Endothelial cell (in vitro differentiated cells): ENCODE results near the gene PTPRD. TPM values are rescaled to one million over a fixed set of nuclear protein-coding genes. Genes with fewer than 3 reads are reported as not detected.

Experiments
- DNase-seq: peaks from one replicate; pipeline ENCODE4 v3.0.0; 2021; ENCODE audit warnings: low spot score
- H3K27ac Mint-ChIP-seq: one replicate; pipeline ENCODE4 v1.8.0; 2021; ENCODE audit warnings: mixed read lengths, inconsistent platforms; ENCODE audit not compliant: unreplicated experiment
- H3K27me3 Mint-ChIP-seq: one replicate; pipeline ENCODE4 v1.8.0; 2021; ENCODE audit warnings: mild to moderate bottlenecking, moderate library complexity, mixed read lengths, inconsistent platforms; ENCODE audit not compliant: unreplicated experiment
- H3K36me3 Mint-ChIP-seq: one replicate; pipeline ENCODE4 v1.8.0; 2021; ENCODE audit warnings: mild to moderate bottlenecking, low read depth, mixed read lengths, inconsistent platforms; ENCODE audit not compliant: unreplicated experiment
- H3K4me1 Mint-ChIP-seq: one replicate; pipeline ENCODE4 v1.8.0; 2021; ENCODE audit warnings: mild to moderate bottlenecking, mixed read lengths, inconsistent platforms; ENCODE audit not compliant: unreplicated experiment
- H3K4me3 Mint-ChIP-seq: one replicate; pipeline ENCODE4 v1.8.0; 2021; ENCODE audit warnings: mild to moderate bottlenecking, mixed read lengths, inconsistent platforms; ENCODE audit not compliant: unreplicated experiment
- H3K9me3 Mint-ChIP-seq: one replicate; pipeline ENCODE4 v1.8.0; 2021; ENCODE audit warnings: mixed read lengths, inconsistent platforms; ENCODE audit not compliant: unreplicated experiment
- CTCF ChIP-seq: fragments of 200-600 bp; sonication (generic); IDR thresholded peaks from one replicate; pipeline ENCODE4 v1.5.0; 2021; ENCODE audit warnings: antibody characterized with exemption; ENCODE audit not compliant: unreplicated experiment
- total RNA-seq: library from RNA; stranded (reverse); fragmentation: NEBNext Ultra II Directional; extraction: Animal tissue kit (Norgen Biotek cat#: 25700); gene quantifications from one replicate; pipeline ENCODE4 v1.2.1, GENCODE V29; 2021; ENCODE audit not compliant: unreplicated experiment

PTPRD gene
- total RNA-seq, 1 donor from 2014 or later, result 47.8 TPM

- H3K4me1 Mint-ChIP-seq, result no peaks in the 10 kb centered on the region
- no peak for TF ChIP-seq CTCF
- no peak overlapping the region for H3K27ac Mint-ChIP-seq
- H3K27me3 Mint-ChIP-seq, result no peaks in the 10 kb centered on the region
- H3K4me3 Mint-ChIP-seq, result no peak overlapping the region
- H3K9me3 Mint-ChIP-seq, result peaks cover 4% of the 10 kb centered on the region
- H3K36me3 Mint-ChIP-seq, result no peaks in the 10 kb centered on the region
- no peak for DNase-seq
These were observed 586.3 kb downstream of the PTPRD start for GRCh38 chr9:10026443-10026984.

- no peaks in the 10 kb centered on the region for H3K9me3 Mint-ChIP-seq
- H3K36me3 Mint-ChIP-seq, result no peaks in the 10 kb centered on the region
- no peaks in the 10 kb centered on the region for H3K4me1 Mint-ChIP-seq
- no peak for TF ChIP-seq CTCF
- no peak overlapping the region for H3K4me3 Mint-ChIP-seq
- DNase-seq, result no peak
- H3K27ac Mint-ChIP-seq, result no peak overlapping the region
- H3K27me3 Mint-ChIP-seq, result no peaks in the 10 kb centered on the region
These were observed 597.0 kb downstream of the PTPRD start for GRCh38 chr9:10015755-10016154.

GRCh38 chr9:10014889-10015288 is 597.9 kb downstream of the PTPRD start:
- H3K4me1 Mint-ChIP-seq, result no peaks in the 10 kb centered on the region
- no peak for TF ChIP-seq CTCF
- H3K9me3 Mint-ChIP-seq, result no peaks in the 10 kb centered on the region
- H3K27me3 Mint-ChIP-seq, result no peaks in the 10 kb centered on the region
- H3K36me3 Mint-ChIP-seq, result no peaks in the 10 kb centered on the region
- H3K27ac Mint-ChIP-seq, result no peak overlapping the region
- no peak overlapping the region for H3K4me3 Mint-ChIP-seq
- DNase-seq, result no peak

- H3K27ac Mint-ChIP-seq, result no peak overlapping the region
These were observed 603.4 kb downstream of the PTPRD start for GRCh38 chr9:10009401-10009800.

More at GRCh38 chr9:10009401-10009800, 603.4 kb downstream of the PTPRD start:
- no peak overlapping the region for H3K4me3 Mint-ChIP-seq
- H3K36me3 Mint-ChIP-seq, result no peaks in the 10 kb centered on the region
- H3K27me3 Mint-ChIP-seq, result no peaks in the 10 kb centered on the region
- H3K9me3 Mint-ChIP-seq, result no peaks in the 10 kb centered on the region
- DNase-seq, result no peak
- TF ChIP-seq CTCF, result no peak
- no peaks in the 10 kb centered on the region for H3K4me1 Mint-ChIP-seq
